Type B pancreatic cell (in vitro differentiated cells): ENCODE results near the gene LTK. TPM values are rescaled to one million over a fixed set of nuclear protein-coding genes. Genes with fewer than 3 reads are reported as not detected.
"Not testable (repeated sequence)": the region's sequence is repeated elsewhere in the genome, so short reads cannot be mapped to it uniquely, and the experiment has no call there.

Experiments used
- DNase-seq: peaks from one replicate; pipeline ENCODE4 v3.0.0; 2021; ENCODE audit warnings: mixed read lengths; ENCODE audit not compliant: unreplicated experiment; ENCODE audit errors: extremely low spot score
- H3K27ac Mint-ChIP-seq: 2 replicates; pipeline ENCODE4 v1.8.0; 2021; ENCODE audit warnings: mild to moderate bottlenecking, mixed read lengths
- H3K27me3 Mint-ChIP-seq: 2 replicates; pipeline ENCODE4 v1.8.0; 2021; ENCODE audit warnings: mixed read lengths
- H3K36me3 Mint-ChIP-seq: 2 replicates; pipeline ENCODE4 v1.8.0; 2021; ENCODE audit warnings: mixed read lengths
- H3K4me1 Mint-ChIP-seq: one replicate; pipeline ENCODE4 v1.8.0; 2021; ENCODE audit warnings: mixed read lengths; ENCODE audit not compliant: unreplicated experiment
- H3K4me3 Mint-ChIP-seq: 2 replicates; pipeline ENCODE4 v1.8.0; 2021; ENCODE audit warnings: mild to moderate bottlenecking, mixed read lengths
- H3K9me3 Mint-ChIP-seq: 2 replicates; pipeline ENCODE4 v1.8.0; 2021; ENCODE audit warnings: mixed read lengths
- total RNA-seq: library from RNA; stranded (reverse); gene quantifications from 2 replicates; pipeline ENCODE4 v1.2.1, GENCODE V29; 2021; ENCODE audit warnings: low replicate concordance
- TF ChIP-seq, protein P1 (sequence below): fragments of 200-600 bp; sonication (generic); conservative IDR thresholded peaks from 2 replicates; pipeline ENCODE4 v1.5.0; 2021; ENCODE audit warnings: antibody characterized with exemption, mild to moderate bottlenecking

LTK gene
- total RNA-seq, 1 donor from 2014 or later = 0.51 TPM

DNA sequence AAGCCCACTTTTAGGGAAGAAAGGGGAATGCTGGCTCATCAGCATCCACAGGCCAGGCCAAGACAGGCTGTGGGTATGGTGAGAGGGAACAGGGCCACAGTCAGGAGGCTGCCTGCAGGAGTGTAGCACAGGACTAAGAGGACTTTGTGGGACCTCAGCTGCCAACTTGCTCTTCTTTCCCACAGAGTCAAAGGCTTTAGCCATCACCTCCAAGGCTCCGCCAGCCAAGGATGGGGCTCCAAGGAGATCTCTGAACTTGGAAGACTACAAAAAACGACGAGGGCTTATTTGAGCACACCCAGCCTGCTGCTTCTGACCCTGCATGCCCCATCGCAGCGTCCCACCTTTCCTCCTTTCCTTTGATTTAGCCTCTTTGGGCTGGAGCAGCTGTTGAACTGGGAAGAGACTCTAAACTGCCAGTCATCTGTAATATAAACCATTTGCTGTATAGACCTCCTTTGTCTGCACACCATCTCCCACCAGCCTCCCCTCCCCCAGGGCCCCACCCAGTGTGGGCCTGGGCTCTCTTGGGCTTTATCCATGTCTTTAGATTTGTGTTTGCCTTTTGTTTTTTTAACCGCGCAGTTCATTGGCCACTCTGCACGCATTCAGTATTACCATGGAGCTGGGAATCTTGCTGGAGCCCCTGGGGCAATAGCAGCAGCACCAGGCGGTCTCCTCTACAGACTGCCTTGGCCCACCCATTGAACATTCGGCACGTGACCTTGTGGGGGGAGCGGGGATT lies 33.1 kb downstream of the LTK start:
- Mint-ChIP-seq H3K9me3 (no peaks in the 10 kb centered on the region), H3K27me3 (no peaks in the 10 kb centered on the region), H3K27ac (peak overlapping the region; percentile 23), H3K4me1 (no peaks in the 10 kb centered on the region), H3K4me3 (no peak overlapping the region), H3K36me3 (peaks cover 41% of the 10 kb centered on the region)
- TF ChIP-seq, protein P1, sequence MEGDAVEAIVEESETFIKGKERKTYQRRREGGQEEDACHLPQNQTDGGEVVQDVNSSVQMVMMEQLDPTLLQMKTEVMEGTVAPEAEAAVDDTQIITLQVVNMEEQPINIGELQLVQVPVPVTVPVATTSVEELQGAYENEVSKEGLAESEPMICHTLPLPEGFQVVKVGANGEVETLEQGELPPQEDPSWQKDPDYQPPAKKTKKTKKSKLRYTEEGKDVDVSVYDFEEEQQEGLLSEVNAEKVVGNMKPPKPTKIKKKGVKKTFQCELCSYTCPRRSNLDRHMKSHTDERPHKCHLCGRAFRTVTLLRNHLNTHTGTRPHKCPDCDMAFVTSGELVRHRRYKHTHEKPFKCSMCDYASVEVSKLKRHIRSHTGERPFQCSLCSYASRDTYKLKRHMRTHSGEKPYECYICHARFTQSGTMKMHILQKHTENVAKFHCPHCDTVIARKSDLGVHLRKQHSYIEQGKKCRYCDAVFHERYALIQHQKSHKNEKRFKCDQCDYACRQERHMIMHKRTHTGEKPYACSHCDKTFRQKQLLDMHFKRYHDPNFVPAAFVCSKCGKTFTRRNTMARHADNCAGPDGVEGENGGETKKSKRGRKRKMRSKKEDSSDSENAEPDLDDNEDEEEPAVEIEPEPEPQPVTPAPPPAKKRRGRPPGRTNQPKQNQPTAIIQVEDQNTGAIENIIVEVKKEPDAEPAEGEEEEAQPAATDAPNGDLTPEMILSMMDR = no peak
- no peak for DNase-seq

DNA sequence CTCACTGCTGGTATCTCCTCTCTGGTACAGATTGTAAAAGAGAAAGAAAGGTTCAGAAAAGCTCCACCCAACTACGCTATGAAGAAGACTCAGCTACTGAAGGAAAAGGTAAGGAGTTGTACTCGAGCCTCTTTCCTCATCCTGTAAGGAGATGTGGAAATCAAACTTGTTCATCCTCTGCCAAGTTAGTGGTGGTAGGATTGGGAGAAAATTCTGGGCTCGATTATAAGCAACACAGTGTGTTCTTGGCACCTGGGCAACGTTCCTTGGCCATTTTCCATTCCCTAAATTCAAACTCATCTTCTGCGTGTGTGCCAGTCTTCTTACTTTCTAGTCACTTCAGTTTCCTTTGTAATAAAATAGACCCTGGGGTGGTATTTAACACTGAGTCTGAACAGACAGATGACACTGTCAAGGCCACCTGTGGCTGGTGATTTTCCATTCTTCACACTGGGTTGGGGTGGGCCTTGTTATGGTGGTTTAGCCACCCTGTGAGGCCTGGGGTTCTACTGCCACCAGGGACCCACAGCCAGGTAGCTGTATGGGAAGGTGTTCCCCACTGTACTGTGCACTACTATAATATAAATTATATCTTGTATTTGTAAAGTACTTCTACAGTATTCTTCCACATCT lies 37.1 kb downstream of the LTK start:
- no peaks in the 10 kb centered on the region for H3K27me3 Mint-ChIP-seq
- no peak overlapping the region for H3K27ac Mint-ChIP-seq
- no peaks in the 10 kb centered on the region for H3K4me1 Mint-ChIP-seq
- TF ChIP-seq, protein P1 = no peak
- H3K36me3 Mint-ChIP-seq = peaks cover 27% of the 10 kb centered on the region
- DNase-seq = no peak
- no peak overlapping the region for H3K4me3 Mint-ChIP-seq
- no peaks in the 10 kb centered on the region for H3K9me3 Mint-ChIP-seq

GRCh38 chr15:41474941-41475340 lies 38.7 kb downstream of the LTK start:
- DNase-seq = no peak
- Mint-ChIP-seq H3K27me3 (no peaks in the 10 kb centered on the region), H3K4me3 (no peak overlapping the region), H3K36me3 (peaks cover 26% of the 10 kb centered on the region), H3K27ac (peak overlapping the region; percentile 26), H3K9me3 (no peaks in the 10 kb centered on the region), H3K4me1 (no peaks in the 10 kb centered on the region)
- TF ChIP-seq, protein P1 = no peak

DNA sequence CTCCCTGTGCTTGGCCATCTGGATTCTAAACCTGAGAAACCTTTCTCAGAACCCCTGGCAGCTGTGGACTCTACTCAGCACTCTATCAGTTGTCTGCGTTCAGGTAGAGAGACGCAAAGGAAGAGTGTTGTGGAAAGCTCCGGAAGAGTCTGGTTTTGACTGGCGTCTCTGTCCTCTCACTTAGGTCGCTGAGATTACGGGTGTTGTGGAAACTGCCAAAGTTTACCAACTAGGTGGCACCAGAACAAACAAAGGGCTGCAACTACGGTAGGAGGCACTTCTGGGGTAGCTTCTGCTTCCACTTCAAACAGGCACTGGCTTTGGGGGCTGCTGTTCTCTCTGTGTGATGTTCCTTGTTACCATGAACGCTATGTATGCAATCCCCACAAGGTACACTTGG lies 39.2 kb downstream of the LTK start:
- Mint-ChIP-seq H3K27ac (peak overlapping the region; percentile 26), H3K4me3 (no peak overlapping the region), H3K4me1 (no peaks in the 10 kb centered on the region), H3K36me3 (peaks cover 30% of the 10 kb centered on the region), H3K9me3 (no peaks in the 10 kb centered on the region), H3K27me3 (no peaks in the 10 kb centered on the region)
- TF ChIP-seq, protein P1 = no peak
- no peak for DNase-seq

DNA sequence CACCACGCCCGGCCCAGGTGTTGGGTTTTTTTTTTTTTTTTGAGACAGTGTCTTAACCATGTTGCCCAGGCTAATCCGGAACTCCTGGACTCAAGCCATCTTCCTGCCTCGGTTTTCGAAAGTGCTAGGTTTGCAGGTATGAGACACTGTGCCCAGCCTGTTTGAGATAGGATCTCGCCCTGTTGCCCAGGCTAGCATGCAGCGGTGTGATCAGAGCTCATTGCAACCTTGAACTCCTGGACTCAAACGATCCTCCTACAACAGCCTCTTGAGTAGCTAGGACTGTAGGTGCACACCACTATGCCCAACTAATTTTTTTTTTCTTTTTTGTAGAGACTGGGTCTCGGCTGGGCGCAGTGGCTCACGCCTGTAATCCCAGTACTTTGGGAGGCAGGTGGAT lies 40.2 kb downstream of the LTK start:
- Mint-ChIP-seq H3K27me3 (no peaks in the 10 kb centered on the region), H3K4me3 (no peak overlapping the region), H3K36me3 (peaks cover 27% of the 10 kb centered on the region), H3K4me1 (no peaks in the 10 kb centered on the region), H3K9me3 (no peaks in the 10 kb centered on the region), H3K27ac (no peak overlapping the region)
- TF ChIP-seq, protein P1 = no peak
- DNase-seq = no peak

DNA sequence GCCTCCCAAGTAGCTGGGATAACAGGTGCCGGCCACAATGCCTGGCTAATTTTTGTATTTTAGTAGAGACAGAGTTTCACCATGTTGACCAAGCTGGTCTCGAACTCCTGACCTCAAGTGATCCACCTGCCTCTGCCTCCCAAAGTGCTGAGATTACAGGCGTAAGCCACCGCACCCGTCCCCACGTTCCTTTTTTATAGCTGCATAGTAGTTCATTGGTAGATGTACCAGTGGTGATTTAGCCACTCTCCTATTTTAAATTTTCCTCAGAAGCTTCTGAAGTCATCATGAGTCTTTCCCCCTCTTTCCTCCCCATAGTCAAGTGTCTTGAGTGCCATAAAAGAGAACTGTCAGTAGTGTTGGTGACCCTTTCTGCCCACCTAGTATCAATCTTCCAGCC lies 44.0 kb downstream of the LTK start:
- H3K27me3 Mint-ChIP-seq, DNase-seq, H3K9me3 Mint-ChIP-seq, H3K4me3 Mint-ChIP-seq, H3K4me1 Mint-ChIP-seq, H3K27ac Mint-ChIP-seq: not testable (repeated sequence)
- peaks cover 27% of the 10 kb centered on the region for H3K36me3 Mint-ChIP-seq
